Activated CD8-positive, alpha-beta T cell treated with anti-CD3 and anti-CD28 coated beads for 36 hours (primary cell): ENCODE data around the gene MICALL1. TPM values are rescaled to one million over a fixed set of nuclear protein-coding genes. Genes with fewer than 3 reads are reported as not detected.

ENCODE experiments used
- ATAC-seq: fragments of 200-7000 bp; cut with Tn5 transposase; one replicate; pipeline ENCODE4 v1.10.0; 2021; ENCODE audit warnings: mild to moderate bottlenecking, moderate library complexity
- CTCF ChIA-PET: fragments of 350-600 bp; sonication (Branson Sonifier 250); formaldehyde crosslinking; loops from one replicate; lab custom pipeline; 2021; ENCODE audit warnings: antibody characterized with exemption; lab: Charles Lee
- POLR2A ChIA-PET: fragments of 350-600 bp; sonication (Branson Sonifier 250); formaldehyde crosslinking; loops from one replicate; lab custom pipeline; 2021; ENCODE audit warnings: antibody characterized with exemption; lab: Charles Lee
- DNase-seq: peaks from one replicate; pipeline ENCODE4 v3.0.0-alpha.2; 2020
- H3K27ac Mint-ChIP-seq: one replicate; pipeline ENCODE4 v1.8.0; 2021; ENCODE audit warnings: mild to moderate bottlenecking, mixed read lengths
- H3K27me3 Mint-ChIP-seq: one replicate; pipeline ENCODE4 v1.8.0; 2021; ENCODE audit warnings: mixed read lengths
- H3K36me3 Mint-ChIP-seq: one replicate; pipeline ENCODE4 v1.8.0; 2021; ENCODE audit warnings: low read depth, mixed read lengths
- H3K4me1 Mint-ChIP-seq: one replicate; pipeline ENCODE4 v1.8.0; 2021; ENCODE audit warnings: low read depth, mixed read lengths
- H3K4me3 Mint-ChIP-seq: one replicate; pipeline ENCODE4 v1.8.0; 2021; ENCODE audit warnings: mild to moderate bottlenecking, moderate library complexity, mixed read lengths
- H3K9me3 Mint-ChIP-seq: one replicate; pipeline ENCODE4 v1.8.0; 2021; ENCODE audit warnings: mixed read lengths
- intact Hi-C: fragments of 100-400 bp; cut with micrococcal nuclease; formaldehyde crosslinking; loops from one replicate; pipeline ENCODE4 v1.10.0; 2022
- total RNA-seq, 2 experiments: library from RNA; stranded (reverse); gene quantifications; one replicate each; pipeline ENCODE4 v1.2.3, GENCODE V29; 2021
- TF ChIP-seq, protein P1 (sequence below): fragments of 200-600 bp; IDR thresholded peaks from one replicate; pipeline ENCODE4 v1.8.0; 2022; ENCODE audit warnings: antibody characterized with exemption, mild to moderate bottlenecking

MICALL1 gene
- total RNA-seq, 2 experiments from 2014 or later, result 10.2 to 11.8 TPM

DNA sequence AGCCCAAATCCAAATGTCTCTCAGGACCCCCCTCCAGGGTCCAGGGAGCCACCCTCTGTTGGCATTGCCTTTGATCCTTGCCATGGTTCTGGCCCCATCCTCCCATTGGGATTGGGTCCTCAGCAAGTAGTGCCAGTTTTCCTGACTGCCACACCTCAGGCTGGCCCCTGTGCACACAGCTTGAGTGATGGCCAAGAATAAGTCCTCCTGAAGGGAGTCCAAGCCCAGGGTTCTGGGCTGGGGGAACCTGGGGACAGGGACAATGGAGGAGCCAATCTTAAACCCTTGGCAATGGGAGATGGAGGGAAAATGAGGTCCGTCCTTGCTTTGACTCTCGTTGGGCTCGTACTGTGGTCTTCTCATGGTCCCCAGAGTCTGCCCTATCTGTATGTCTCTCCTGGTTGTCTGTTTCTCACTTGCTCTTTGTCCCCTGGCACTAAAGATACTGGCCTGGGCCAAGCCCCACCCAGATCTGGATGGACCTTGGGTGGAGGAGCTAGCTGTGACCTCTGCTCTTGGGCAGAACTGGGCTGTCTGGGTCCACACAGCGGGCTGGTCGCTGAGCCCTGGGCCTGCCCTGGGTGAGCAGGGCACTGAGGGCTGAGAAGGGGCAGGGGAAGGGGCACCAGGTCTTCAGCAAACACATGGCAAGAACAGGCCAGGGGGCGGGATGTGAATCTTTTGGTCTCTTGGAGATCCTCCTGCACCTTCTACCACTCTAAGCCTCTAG, 75.3 kb downstream of the MICALL1 start:
- ATAC-seq (no peak), DNase-seq (no peak)
- no peaks in the 10 kb centered on the region for H3K9me3 Mint-ChIP-seq
- H3K27ac Mint-ChIP-seq, result no peak overlapping the region
- no peaks in the 10 kb centered on the region for H3K36me3 Mint-ChIP-seq
- intact Hi-C loops, result no loop called here
- TF ChIP-seq, protein P1, sequence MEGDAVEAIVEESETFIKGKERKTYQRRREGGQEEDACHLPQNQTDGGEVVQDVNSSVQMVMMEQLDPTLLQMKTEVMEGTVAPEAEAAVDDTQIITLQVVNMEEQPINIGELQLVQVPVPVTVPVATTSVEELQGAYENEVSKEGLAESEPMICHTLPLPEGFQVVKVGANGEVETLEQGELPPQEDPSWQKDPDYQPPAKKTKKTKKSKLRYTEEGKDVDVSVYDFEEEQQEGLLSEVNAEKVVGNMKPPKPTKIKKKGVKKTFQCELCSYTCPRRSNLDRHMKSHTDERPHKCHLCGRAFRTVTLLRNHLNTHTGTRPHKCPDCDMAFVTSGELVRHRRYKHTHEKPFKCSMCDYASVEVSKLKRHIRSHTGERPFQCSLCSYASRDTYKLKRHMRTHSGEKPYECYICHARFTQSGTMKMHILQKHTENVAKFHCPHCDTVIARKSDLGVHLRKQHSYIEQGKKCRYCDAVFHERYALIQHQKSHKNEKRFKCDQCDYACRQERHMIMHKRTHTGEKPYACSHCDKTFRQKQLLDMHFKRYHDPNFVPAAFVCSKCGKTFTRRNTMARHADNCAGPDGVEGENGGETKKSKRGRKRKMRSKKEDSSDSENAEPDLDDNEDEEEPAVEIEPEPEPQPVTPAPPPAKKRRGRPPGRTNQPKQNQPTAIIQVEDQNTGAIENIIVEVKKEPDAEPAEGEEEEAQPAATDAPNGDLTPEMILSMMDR, result no peak
- H3K4me1 Mint-ChIP-seq, result no peaks in the 10 kb centered on the region
- no peaks in the 10 kb centered on the region for H3K27me3 Mint-ChIP-seq
- H3K4me3 Mint-ChIP-seq, result no peak overlapping the region
- POLR2A ChIA-PET, result no interaction called here
- CTCF ChIA-PET, result no interaction called here

DNA sequence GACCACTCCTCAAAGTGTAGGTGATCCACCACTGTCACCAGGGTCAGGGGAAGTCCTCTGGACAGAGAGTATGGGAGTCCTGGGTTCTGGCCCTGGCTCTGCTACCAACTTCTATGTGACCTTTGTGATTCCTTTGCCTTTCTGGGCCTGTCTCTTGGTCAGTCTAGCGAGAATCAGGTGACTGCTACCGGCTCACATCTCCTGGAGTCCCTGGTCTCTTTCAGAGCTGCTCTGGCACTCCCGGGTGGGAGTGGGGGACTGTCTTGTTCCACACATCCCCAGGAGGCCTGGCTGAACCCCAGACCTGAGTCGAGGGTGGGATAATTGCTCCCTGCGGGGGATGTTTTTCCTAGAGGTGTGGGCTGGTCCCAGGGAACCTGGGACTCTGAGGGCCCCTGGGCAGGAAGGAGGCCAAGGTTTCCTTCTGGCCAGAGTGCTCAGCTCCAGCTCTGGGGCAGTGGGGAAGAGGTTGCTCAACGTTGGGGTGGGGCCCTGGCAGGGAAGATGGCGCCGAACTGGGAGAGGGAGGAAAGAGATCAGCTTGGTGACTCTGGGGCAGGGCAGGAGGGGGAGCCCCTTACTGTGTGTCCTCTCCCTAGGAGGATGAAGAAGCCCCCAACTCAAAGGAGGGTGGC, 76.2 kb downstream of the MICALL1 start:
- H3K9me3 Mint-ChIP-seq, result no peaks in the 10 kb centered on the region
- no peaks in the 10 kb centered on the region for H3K4me1 Mint-ChIP-seq
- ChIA-PET POLR2A (interaction anchor here (1.3 kb wide), 1 partner anchor 10 kb away, joined by 3 read pairs; no protein-coding TSS in a partner anchor), CTCF (no interaction called here)
- no peak for ATAC-seq
- no peak overlapping the region for H3K4me3 Mint-ChIP-seq
- H3K36me3 Mint-ChIP-seq, result no peaks in the 10 kb centered on the region
- TF ChIP-seq, protein P1, result no peak
- H3K27ac Mint-ChIP-seq, result no peak overlapping the region
- DNase-seq, result no peak
- intact Hi-C loops, result no loop called here
- H3K27me3 Mint-ChIP-seq, result no peaks in the 10 kb centered on the region

DNA sequence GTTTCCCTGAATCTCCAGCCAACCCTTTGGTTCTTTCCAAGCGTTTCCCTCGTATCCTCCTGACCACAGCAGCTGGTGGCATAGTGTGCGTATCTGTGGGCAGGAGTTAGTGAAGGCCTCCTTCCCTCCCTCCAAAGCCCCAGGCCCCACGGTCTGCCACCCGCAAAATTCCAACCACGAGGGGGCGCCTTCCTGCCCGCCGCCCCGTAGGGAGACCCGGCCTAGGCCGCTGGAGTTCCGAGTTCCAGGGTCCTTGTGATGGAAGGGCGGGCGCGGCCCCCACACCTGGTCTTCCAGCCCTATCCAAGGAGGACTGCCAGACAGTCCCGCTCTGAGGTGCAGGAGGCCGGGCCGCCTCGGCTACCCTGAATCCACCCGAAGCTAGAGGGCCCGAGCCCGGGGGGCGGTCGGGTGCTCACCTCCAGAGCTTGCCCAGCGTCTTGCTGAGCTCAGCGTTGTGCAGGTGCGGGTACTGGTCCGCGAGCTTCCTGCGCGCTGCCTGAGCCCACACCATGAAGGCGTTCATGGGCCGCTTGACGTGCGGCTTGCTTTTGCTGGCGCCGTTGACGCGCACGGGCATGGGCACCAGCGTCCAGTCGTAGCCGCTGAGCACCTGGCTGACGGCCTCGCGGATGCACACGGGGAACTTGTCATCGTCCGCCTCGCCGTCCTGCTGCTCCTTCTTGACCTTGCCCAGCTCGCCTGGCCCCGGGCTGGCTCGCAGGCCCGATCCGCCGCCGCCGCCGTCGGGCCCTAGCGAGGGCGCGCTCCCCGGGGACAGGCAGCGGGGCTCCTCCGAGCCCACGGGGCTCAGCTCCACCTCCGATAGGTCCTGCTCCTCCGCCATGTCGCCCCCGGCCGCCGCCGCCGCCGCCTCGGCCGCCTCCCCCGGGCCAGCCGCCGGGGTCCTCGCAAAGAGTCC, 77.1 kb downstream of the MICALL1 start:
- Mint-ChIP-seq H3K9me3 (no peaks in the 10 kb centered on the region), H3K36me3 (no peaks in the 10 kb centered on the region), H3K27me3 (no peaks in the 10 kb centered on the region), H3K4me1 (no peaks in the 10 kb centered on the region), H3K27ac (no peak overlapping the region), H3K4me3 (no peak overlapping the region)
- POLR2A ChIA-PET, result interaction anchor here (1.3 kb wide), 1 partner anchor 11 kb away, joined by 3 read pairs; no protein-coding TSS in a partner anchor
- CTCF ChIA-PET, result interaction anchor here (0.7 kb wide), 1 partner anchor 10 kb away, joined by 3 read pairs; no protein-coding TSS in a partner anchor
- TF ChIP-seq, protein P1, result peak; percentile 31
- ATAC-seq (no peak), DNase-seq (no peak)
- intact Hi-C loops, result no loop called here

DNA sequence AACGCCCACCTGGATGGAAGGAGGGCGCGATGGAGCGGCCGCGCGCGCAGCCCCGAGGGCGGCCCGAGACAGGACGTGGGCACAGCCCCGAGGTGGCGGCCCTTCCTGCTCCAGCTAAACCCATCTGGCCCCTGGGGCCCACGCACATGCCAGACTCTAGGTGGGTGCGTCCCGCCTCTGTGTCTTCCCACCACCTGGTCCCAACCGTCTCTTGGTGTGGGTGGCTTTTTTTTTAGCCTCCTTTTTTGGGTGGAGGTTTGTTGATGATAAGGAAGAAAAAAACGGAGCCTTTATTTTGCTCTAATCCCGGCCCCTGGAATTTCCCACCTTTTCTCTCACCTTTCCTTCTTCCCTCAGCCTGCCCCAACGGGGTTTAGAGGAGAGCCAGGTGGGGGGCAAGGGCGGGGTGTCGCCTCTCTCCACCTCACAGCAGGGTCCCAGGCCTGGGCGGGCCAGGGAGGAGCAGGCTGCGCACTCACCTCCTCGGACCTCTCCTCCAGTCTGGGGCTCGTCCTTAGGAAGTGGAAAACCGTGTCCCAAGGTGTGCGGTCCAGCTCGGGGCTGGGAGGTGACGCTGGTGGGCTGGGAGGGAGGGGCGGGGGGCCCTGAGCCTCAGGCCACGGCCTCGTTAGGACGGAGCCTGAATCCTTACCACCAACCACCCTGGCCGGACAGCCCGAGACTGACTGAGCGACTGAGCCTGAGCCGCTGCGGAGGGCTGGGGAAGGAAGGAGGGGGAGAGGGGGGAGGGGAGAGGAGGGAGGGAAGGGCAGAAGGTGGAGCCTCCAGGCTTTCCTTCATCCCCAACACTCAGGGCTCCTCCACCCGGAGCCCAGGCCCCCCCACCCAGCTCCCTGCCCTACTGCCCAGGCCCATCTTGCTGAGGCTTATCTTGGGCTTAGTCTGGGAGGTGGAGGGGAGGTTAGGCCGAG, 78.0 kb downstream of the MICALL1 start, which contains the start of gene SOX10:
TSS of gene SOX10 (minus strand) at position 696 of the 932 bp plus-strand sequence. CDS start 771 bp downstream, outside the sequence.
- ChIA-PET POLR2A (no interaction called here), CTCF (no interaction called here)
- ATAC-seq (no peak), DNase-seq (no peak)
- TF ChIP-seq, protein P1, result no peak
- intact Hi-C loops, result no loop called here
- Mint-ChIP-seq H3K27ac (no peak within 1 kb of the TSS), H3K4me3 (no peak within 1 kb of the TSS), H3K36me3 (no peaks in the 10 kb centered on the region), H3K4me1 (no peaks in the 10 kb centered on the region), H3K9me3 (no peaks in the 10 kb centered on the region), H3K27me3 (no peaks in the 10 kb centered on the region)
